Measurements from ENCODE around the gene PPP1R10.

Gene PPP1R10

GRCh38 chr6:30615219-30615957 is 1.7 kb downstream of the PPP1R10 start:
- H3K27me3 ChIP-seq = no peaks in the 10 kb centered on the region
- peak overlapping the region; percentile 98 for H3K4me3 ChIP-seq (ENCODE audit: low read depth, low read length)
- H3K9me3 ChIP-seq = no peaks in the 10 kb centered on the region
- no peak for TF ChIP-seq CTCF (IDR thresholded peaks at IDR 0.05; ENCODE audit: low read depth, low read length)
- H3K36me3 ChIP-seq = peaks cover 53% of the 10 kb centered on the region
- DNase-seq = peak; percentile 63
- H3K4me1 ChIP-seq = peaks cover 4% of the 10 kb centered on the region; the same call in 1 of the 2 replicates

- Histone ChIP-seq H3K27me3 (no peaks in the 10 kb centered on the region), H3K36me3 (peaks cover 57% of the 10 kb centered on the region), H3K4me3 (ENCODE audit: low read depth, low read length) (peak overlapping the region; percentile 98), H3K4me1 (peaks cover 4% of the 10 kb centered on the region; the same call in 1 of the 2 replicates), H3K9me3 (no peaks in the 10 kb centered on the region)
- TF ChIP-seq CTCF (IDR thresholded peaks at IDR 0.05; ENCODE audit: low read depth, low read length) = no peak
- DNase-seq = peak; percentile 89
These were observed 2.2 kb downstream of the PPP1R10 start for GRCh38 chr6:30614843-30615218.

GRCh38 chr6:30614044-30614842 is 2.8 kb downstream of the PPP1R10 start:
- Histone ChIP-seq H3K27me3 (no peaks in the 10 kb centered on the region), H3K4me1 (peaks cover 4% of the 10 kb centered on the region; the same call in 1 of the 2 replicates), H3K9me3 (no peaks in the 10 kb centered on the region), H3K36me3 (peaks cover 58% of the 10 kb centered on the region), H3K4me3 (ENCODE audit: low read depth, low read length) (peak overlapping the region; percentile 98)
- no peak for TF ChIP-seq CTCF (IDR thresholded peaks at IDR 0.05; ENCODE audit: low read depth, low read length)
- DNase-seq = no peak

- no peak overlapping the region; the same call in 1 of the 2 replicates for H3K4me3 ChIP-seq (ENCODE audit: low read depth, low read length)
These were observed 3.6 kb downstream of the PPP1R10 start for GRCh38 chr6:30613251-30614043.

GRCh38 chr6:30612687-30613248 is 4.3 kb downstream of the PPP1R10 start:
- no peak for TF ChIP-seq CTCF (IDR thresholded peaks at IDR 0.05; ENCODE audit: low read depth, low read length)
- DNase-seq = no peak
- Histone ChIP-seq H3K27me3 (no peaks in the 10 kb centered on the region), H3K4me3 (ENCODE audit: low read depth, low read length) (no peak overlapping the region), H3K36me3 (peaks cover 73% of the 10 kb centered on the region), H3K4me1 (peaks cover 4% of the 10 kb centered on the region; the same call in 1 of the 2 replicates), H3K9me3 (no peaks in the 10 kb centered on the region)

More at GRCh38 chr6:30613251-30614043, 3.6 kb downstream of the PPP1R10 start:
- Histone ChIP-seq H3K36me3 (peaks cover 66% of the 10 kb centered on the region), H3K9me3 (no peaks in the 10 kb centered on the region), H3K27me3 (no peaks in the 10 kb centered on the region), H3K4me1 (peaks cover 4% of the 10 kb centered on the region; the same call in 1 of the 2 replicates)
- TF ChIP-seq CTCF (IDR thresholded peaks at IDR 0.05; ENCODE audit: low read depth, low read length) = no peak
- no peak for DNase-seq

Measured in BE2C (cell line).